SK-N-SH (cell line): ENCODE measurements around the gene HIPK1. TPM values are rescaled to one million over a fixed set of nuclear protein-coding genes. Genes with fewer than 3 reads are reported as not detected.

ENCODE experiments used
- CTCF ChIA-PET: fragments of 300-600, 350-600 bp; formaldehyde crosslinking; extraction: SDS; loops from one replicate; lab custom pipeline; 2021; lab: Yijun Ruan, JAX
- POLR2A ChIA-PET: fragments of 350-600 bp; sonication (Branson Sonifier 250); formaldehyde crosslinking; extraction: SDS; loops from one replicate; lab custom pipeline; 2020; ENCODE audit warnings: antibody characterized with exemption, inconsistent platforms; lab: Yijun Ruan, JAX
- DNase-seq: peaks from one replicate; pipeline ENCODE4 v3.0.0; 2012
- H2AFZ ChIP-seq: fragments of 200-600 bp; sonication (generic); 2 replicates; pipeline ENCODE4 v1.8.1; 2016; ENCODE audit warnings: antibody characterized with exemption, mild to moderate bottlenecking, low read depth
- H3F3A ChIP-seq: fragments of 200-600 bp; sonication (generic); replicated peaks from 2 replicates; pipeline ENCODE3; 2016; ENCODE audit warnings: antibody characterized with exemption, mild to moderate bottlenecking; ENCODE audit not compliant: insufficient read depth
- H3K27ac ChIP-seq, 2 experiments: fragments of 200-500 bp in 1 of 2; fragments of 200-600 bp in 1 of 2; sonication (Bioruptor generic) in 1 of 2; sonication (generic), shearing (Covaris generic) in 1 of 2; 2 replicates each; pipeline versions ENCODE4 v1.5.1 to v1.6.1; 2014 to 2016; ENCODE audit warnings: low read depth in 2 of 2, inconsistent platforms in 1 of 2, low read length in 1 of 2, mild to moderate bottlenecking in 1 of 2, mixed read lengths in 1 of 2
- H3K27me3 ChIP-seq: fragments of 200-600 bp; sonication (generic), shearing (Covaris generic); 2 replicates; pipeline ENCODE4 v1.6.1; 2016; ENCODE audit warnings: mixed run types; ENCODE audit not compliant: insufficient read depth
- H3K36me3 ChIP-seq, 2 experiments: fragments of 200-500 bp in 1 of 2; fragments of 200-600 bp in 1 of 2; sonication (Bioruptor generic) in 1 of 2; sonication (generic) in 1 of 2; replicated peaks in 1 of 2; 2 replicates each; pipeline versions ENCODE3 to v1.5.1; 2014 to 2016; ENCODE audit warnings: low read length in 1 of 2, mild to moderate bottlenecking in 1 of 2; ENCODE audit not compliant: insufficient read depth in 2 of 2, control insufficient read depth in 1 of 2
- H3K4me1 ChIP-seq, 2 experiments: fragments of 200-500 bp in 1 of 2; fragments of 200-600 bp in 1 of 2; sonication (Bioruptor generic) in 1 of 2; sonication (generic), shearing (Covaris generic) in 1 of 2; 2 replicates each; pipeline versions ENCODE4 v1.5.1 to v1.6.1; 2014 to 2016; ENCODE audit warnings: low read depth in 1 of 2, low read length in 1 of 2, mixed run types in 1 of 2; ENCODE audit not compliant: insufficient read depth in 2 of 2, control insufficient read depth in 1 of 2
- H3K4me2 ChIP-seq: fragments of 200-600 bp; sonication (generic), shearing (Covaris generic); 2 replicates; pipeline ENCODE4 v1.6.1; 2017; ENCODE audit warnings: mixed run types
- H3K4me3 ChIP-seq, 2 experiments: fragments of 200-500 bp in 1 of 2; fragments of 200-600 bp in 1 of 2; sonication (Bioruptor generic) in 1 of 2; sonication (generic), shearing (Covaris generic) in 1 of 2; 2 replicates each; pipeline versions ENCODE4 v1.5.1 to v1.8.1; 2014 to 2016; ENCODE audit warnings: low read depth in 2 of 2, inconsistent platforms in 1 of 2, low read length in 1 of 2, mild to moderate bottlenecking in 1 of 2, mixed read lengths in 1 of 2, moderate library complexity in 1 of 2
- H3K79me2 ChIP-seq: fragments of 200-600 bp; sonication (generic); 2 replicates; pipeline ENCODE4 v1.8.1; 2017; ENCODE audit warnings: mild to moderate bottlenecking; ENCODE audit not compliant: insufficient read depth
- H3K9ac ChIP-seq: fragments of 200-600 bp; sonication (generic); 2 replicates; pipeline ENCODE4 v1.6.1; 2017; ENCODE audit warnings: mixed run types
- H3K9me2 ChIP-seq: fragments of 200-600 bp; sonication (generic); 2 replicates; pipeline ENCODE4 v1.6.1; 2017; ENCODE audit warnings: mixed run types
- H3K9me3 ChIP-seq: fragments of 200-600 bp; sonication (generic); 2 replicates; pipeline ENCODE4 v1.6.1; 2017; ENCODE audit warnings: mixed run types, mild to moderate bottlenecking, moderate library complexity
- H4K20me1 ChIP-seq: fragments of 200-600 bp; sonication (generic); 2 replicates; pipeline ENCODE4 v1.6.1; 2017; ENCODE audit warnings: mild to moderate bottlenecking, mixed run types; ENCODE audit not compliant: insufficient read depth
- CHD2 ChIP-seq: fragments of 150-350 bp; IDR thresholded peaks from 2 replicates; pipeline ENCODE4 v1.6.1; 2018; ENCODE audit warnings: low read length; ENCODE audit not compliant: partially characterized antibody
- ELF1 ChIP-seq: IDR thresholded peaks from 2 replicates; pipeline ENCODE4 v1.4.0; 2012
- EP300 ChIP-seq, 2 experiments: IDR thresholded peaks; 2 replicates each; pipeline versions ENCODE4 v1.4.0 to v1.6.1; 2012; ENCODE audit warnings: borderline replicate concordance in 1 of 2, low read depth in 1 of 2, low read length in 1 of 2
- FOSL2 ChIP-seq: IDR thresholded peaks from 2 replicates; pipeline ENCODE4 v1.4.0; 2012; ENCODE audit warnings: low read depth, mild to moderate bottlenecking, moderate library complexity, borderline replicate concordance
- FOXJ3 ChIP-seq: sonication (generic); formaldehyde crosslinking; IDR thresholded peaks from 2 replicates; pipeline ENCODE4 v1.5.1; 2020; ENCODE audit warnings: mild to moderate bottlenecking, missing genetic modification reagents
- FOXM1 ChIP-seq: IDR thresholded peaks from 2 replicates; pipeline ENCODE4 v1.4.0; 2012; ENCODE audit warnings: low read depth, mild to moderate bottlenecking
- GATA2 ChIP-seq: sonication (generic); formaldehyde crosslinking; IDR thresholded peaks from 2 replicates; pipeline ENCODE4 v1.5.0; 2020; ENCODE audit warnings: mild to moderate bottlenecking, missing genetic modification reagents
- MAX ChIP-seq: IDR thresholded peaks from 2 replicates; pipeline ENCODE4 v1.4.0; 2012; ENCODE audit warnings: low read depth
- MEF2A ChIP-seq: IDR thresholded peaks from 2 replicates; pipeline ENCODE4 v1.4.0; 2012; ENCODE audit warnings: low read depth, borderline replicate concordance
- NFIC ChIP-seq: IDR thresholded peaks from 2 replicates; pipeline ENCODE4 v1.4.0; 2012; ENCODE audit warnings: borderline replicate concordance
- POLR2AphosphoS5 ChIP-seq: IDR thresholded peaks from 2 replicates; pipeline ENCODE4 v1.6.1; 2012; ENCODE audit warnings: low read depth, low read length
- RAD21 ChIP-seq: IDR thresholded peaks from 2 replicates; pipeline ENCODE4 v1.6.1; 2012; ENCODE audit warnings: mild to moderate bottlenecking, low read length
- RCOR1 ChIP-seq: fragments of 150-350 bp; IDR thresholded peaks from 2 replicates; pipeline ENCODE4 v1.6.1; 2017; ENCODE audit warnings: antibody characterized with exemption, low read length
- RFX5 ChIP-seq: IDR thresholded peaks from 2 replicates; pipeline ENCODE4 v1.6.1; 2012; ENCODE audit warnings: mild to moderate bottlenecking, improper control_type of control experiment, low read length
- TEAD4 ChIP-seq: IDR thresholded peaks from 2 replicates; pipeline ENCODE4 v1.4.0; 2012; ENCODE audit warnings: mild to moderate bottlenecking, borderline replicate concordance; ENCODE audit not compliant: insufficient read depth
- WGBS: methylation state at CpG from one replicate; pipeline ENCODE4 v1.1.6; 2017; ENCODE audit warnings: low lambda C conversion rate; 5-methylcytosine and 5-hydroxymethylcytosine counted together
- polyA plus RNA-seq, 3 experiments: library from polyadenylated mRNA; depleted of rRNA; stranded (reverse); fragments of >200 nt; gene quantifications; 2 replicates each; pipeline ENCODE4 v1.2.3, GENCODE V29; 2012
- TF ChIP-seq, protein P1 (sequence below): fragments of 150-350 bp; IDR thresholded peaks from 2 replicates; pipeline ENCODE4 v1.6.1; 2017; ENCODE audit warnings: antibody characterized with exemption, low read length, low read depth, borderline replicate concordance
- TF ChIP-seq, protein P2 (sequence below): IDR thresholded peaks from 2 replicates; pipeline ENCODE4 v1.6.1; 2012; ENCODE audit warnings: mild to moderate bottlenecking, low read depth, low read length, moderate library complexity

Gene HIPK1
- polyA plus RNA-seq, 1 of the 3 experiments (the other 2 are of a cell fraction), result 7.1 TPM

- peaks cover 15 to 22% of the 10 kb centered on the region in 2 experiments for H3K4me1 ChIP-seq
- no peaks in the 10 kb centered on the region for H4K20me1 ChIP-seq
- H3K9me3 ChIP-seq, result no peaks in the 10 kb centered on the region
- ChIA-PET CTCF (interaction anchor here (0.7 to 4.3 kb wide), 2 partner anchors 13 to 298 kb away, joined by 3 to 18 read pairs; no protein-coding TSS in a partner anchor), POLR2A (no interaction called here)
- no peak overlapping the region for H3K4me3 ChIP-seq
- no peak overlapping the region for H3K4me2 ChIP-seq
- H2AFZ ChIP-seq, result no peak overlapping the region
- 64% methylated on average over 4 of the region's 4 CpGs for WGBS
- no peaks in the 10 kb centered on the region for H3K27me3 ChIP-seq
- H3K9ac ChIP-seq, result no peak overlapping the region
- H3K9me2 ChIP-seq, result no peaks in the 10 kb centered on the region
- H3K79me2 ChIP-seq, result no peaks in the 10 kb centered on the region
- TF ChIP-seq RFX5, result no peak
- TF ChIP-seq POLR2AphosphoS5, result no peak
- no peak for TF ChIP-seq GATA2 (CRISPR knock-in tag)
- no peak for TF ChIP-seq RAD21
- no peak for TF ChIP-seq CHD2
- TF ChIP-seq RCOR1, result no peak
- no peak for TF ChIP-seq NFIC
- TF ChIP-seq, protein P1, sequence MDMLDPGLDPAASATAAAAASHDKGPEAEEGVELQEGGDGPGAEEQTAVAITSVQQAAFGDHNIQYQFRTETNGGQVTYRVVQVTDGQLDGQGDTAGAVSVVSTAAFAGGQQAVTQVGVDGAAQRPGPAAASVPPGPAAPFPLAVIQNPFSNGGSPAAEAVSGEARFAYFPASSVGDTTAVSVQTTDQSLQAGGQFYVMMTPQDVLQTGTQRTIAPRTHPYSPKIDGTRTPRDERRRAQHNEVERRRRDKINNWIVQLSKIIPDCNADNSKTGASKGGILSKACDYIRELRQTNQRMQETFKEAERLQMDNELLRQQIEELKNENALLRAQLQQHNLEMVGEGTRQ, result no peak
- no peak for TF ChIP-seq FOSL2
- TF ChIP-seq, protein P2, sequence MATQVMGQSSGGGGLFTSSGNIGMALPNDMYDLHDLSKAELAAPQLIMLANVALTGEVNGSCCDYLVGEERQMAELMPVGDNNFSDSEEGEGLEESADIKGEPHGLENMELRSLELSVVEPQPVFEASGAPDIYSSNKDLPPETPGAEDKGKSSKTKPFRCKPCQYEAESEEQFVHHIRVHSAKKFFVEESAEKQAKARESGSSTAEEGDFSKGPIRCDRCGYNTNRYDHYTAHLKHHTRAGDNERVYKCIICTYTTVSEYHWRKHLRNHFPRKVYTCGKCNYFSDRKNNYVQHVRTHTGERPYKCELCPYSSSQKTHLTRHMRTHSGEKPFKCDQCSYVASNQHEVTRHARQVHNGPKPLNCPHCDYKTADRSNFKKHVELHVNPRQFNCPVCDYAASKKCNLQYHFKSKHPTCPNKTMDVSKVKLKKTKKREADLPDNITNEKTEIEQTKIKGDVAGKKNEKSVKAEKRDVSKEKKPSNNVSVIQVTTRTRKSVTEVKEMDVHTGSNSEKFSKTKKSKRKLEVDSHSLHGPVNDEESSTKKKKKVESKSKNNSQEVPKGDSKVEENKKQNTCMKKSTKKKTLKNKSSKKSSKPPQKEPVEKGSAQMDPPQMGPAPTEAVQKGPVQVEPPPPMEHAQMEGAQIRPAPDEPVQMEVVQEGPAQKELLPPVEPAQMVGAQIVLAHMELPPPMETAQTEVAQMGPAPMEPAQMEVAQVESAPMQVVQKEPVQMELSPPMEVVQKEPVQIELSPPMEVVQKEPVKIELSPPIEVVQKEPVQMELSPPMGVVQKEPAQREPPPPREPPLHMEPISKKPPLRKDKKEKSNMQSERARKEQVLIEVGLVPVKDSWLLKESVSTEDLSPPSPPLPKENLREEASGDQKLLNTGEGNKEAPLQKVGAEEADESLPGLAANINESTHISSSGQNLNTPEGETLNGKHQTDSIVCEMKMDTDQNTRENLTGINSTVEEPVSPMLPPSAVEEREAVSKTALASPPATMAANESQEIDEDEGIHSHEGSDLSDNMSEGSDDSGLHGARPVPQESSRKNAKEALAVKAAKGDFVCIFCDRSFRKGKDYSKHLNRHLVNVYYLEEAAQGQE, result no peak
- no peak for TF ChIP-seq ELF1
- TF ChIP-seq EP300 (IDR thresholded peaks at IDR 0.05; ENCODE audit: borderline replicate concordance in 1 of 2, low read depth in 1 of 2, low read length in 1 of 2), result no peak
- no peak for TF ChIP-seq TEAD4
- H3F3A ChIP-seq, result no peaks in the 10 kb centered on the region
- DNase-seq, result no peak
- H3K27ac ChIP-seq, result no peak overlapping the region
- H3K36me3 ChIP-seq, result no peaks in the 10 kb centered on the region
These were observed 55.6 kb downstream of the HIPK1 start for GRCh38 chr1:113984710-113985109.

DNA sequence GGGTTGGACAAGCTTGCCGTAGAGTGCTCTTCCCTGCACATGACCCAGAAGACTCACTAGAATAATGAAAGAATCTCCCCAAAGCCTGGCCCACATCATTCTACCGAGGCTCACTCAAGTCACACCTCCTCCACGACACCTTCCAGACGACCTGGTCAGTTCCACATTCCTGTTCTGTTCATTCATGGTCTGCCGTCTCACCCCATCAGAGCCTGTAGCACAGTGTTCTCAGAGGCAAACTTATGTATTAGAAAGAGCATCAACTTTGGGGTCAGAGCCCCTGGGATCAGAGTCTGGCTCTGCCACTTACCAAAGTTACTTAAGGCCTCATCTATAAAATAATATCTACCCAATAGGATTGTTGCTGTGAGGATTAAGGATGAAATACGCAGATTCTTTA lies 57.7 kb downstream of the HIPK1 start:
- Histone ChIP-seq H3K9ac (no peak overlapping the region), H3K9me2 (no peaks in the 10 kb centered on the region), H2AFZ (no peak overlapping the region)
- POLR2A ChIA-PET, result no interaction called here
- no peak for TF ChIP-seq MAX
- no peak for TF ChIP-seq RAD21
- TF ChIP-seq RCOR1, result no peak
- no peak for TF ChIP-seq FOXM1
- no peak for TF ChIP-seq FOXJ3
- TF ChIP-seq MEF2A, result no peak
- TF ChIP-seq, all 33 proteins: peak for 0
- Histone ChIP-seq H3K27ac (no peak overlapping the region), H3K9me3 (no peaks in the 10 kb centered on the region), H3K36me3 (no peaks in the 10 kb centered on the region), H3K79me2 (no peaks in the 10 kb centered on the region), H3F3A (no peaks in the 10 kb centered on the region), H4K20me1 (no peaks in the 10 kb centered on the region), H3K4me3 (no peak overlapping the region), H3K27me3 (no peaks in the 10 kb centered on the region), H3K4me1 (peaks cover 8 to 16% of the 10 kb centered on the region in 2 experiments; a peak in 3 of 4 replicates), H3K4me2 (no peak overlapping the region)
- WGBS, result 67% methylated on average over 6 of the region's 6 CpGs
- CTCF ChIA-PET, result interaction anchor here (5.3 kb wide), 1 partner anchor 8 kb away, joined by 21 read pairs; the partner anchor contains the start of gene OLFML3
- no peak for DNase-seq
